Stomach (tissue), 9 donors: Measurements from ENCODE around the gene TMEM235. TPM values are rescaled to one million over a fixed set of nuclear protein-coding genes. Genes with fewer than 3 reads are reported as not detected.

Experiments
- DNase-seq, 2 donors: peaks; one replicate each; pipeline versions ENCODE4 v3.0.0 to v3.0.0-alpha.2; 2013 to 2019
- H3K27ac ChIP-seq, 5 donors: fragments of 200-600 bp in 4 of 5; sonication (generic) in 4 of 5; one replicate each; pipeline ENCODE4 v1.5.1; 2013 to 2019; ENCODE audit warnings: mild to moderate bottlenecking in 1 of 5, moderate library complexity in 1 of 5
- H3K27me3 ChIP-seq, 3 donors: fragments of 200-600 bp; sonication (generic); one replicate each; pipeline ENCODE4 v1.5.1; 2017 to 2019; ENCODE audit warnings: mixed run types in 1 of 3
- H3K36me3 ChIP-seq, 4 donors: fragments of 200-600 bp; sonication (generic); 1 replicate in 3 of 4; 2 replicates in 1 of 4; pipeline ENCODE4 v1.5.1; 2016 to 2019
- H3K4me1 ChIP-seq, 4 donors: fragments of 200-600 bp; sonication (generic); one replicate each; pipeline ENCODE4 v1.5.1; 2016 to 2019
- H3K4me3 ChIP-seq, 4 donors: fragments of 200-600 bp; sonication (generic) in 3 of 4; one replicate each; pipeline ENCODE4 v1.5.1; 2016 to 2019; ENCODE audit warnings: mild to moderate bottlenecking in 1 of 4
- H3K9me3 ChIP-seq, 4 donors: fragments of 200-600 bp; sonication (generic); one replicate each; pipeline ENCODE4 v1.5.1; 2016 to 2019
- EP300 ChIP-seq: sonication (generic); formaldehyde crosslinking; IDR thresholded peaks from one replicate; pipeline ENCODE4 v1.6.1; 2017; ENCODE audit warnings: antibody characterized with exemption
- POLR2A ChIP-seq, 4 donors: fragments of 450-650 bp; IDR thresholded peaks; one replicate each; pipeline ENCODE4 v1.6.1; 2016; ENCODE audit warnings: antibody characterized with exemption in 4 of 4, control low read depth in 2 of 4, mild to moderate bottlenecking in 1 of 4, moderate library complexity in 1 of 4
- POLR2AphosphoS5 ChIP-seq, 3 donors: sonication (generic); formaldehyde crosslinking; IDR thresholded peaks; one replicate each; pipeline ENCODE4 v1.6.1; 2016; ENCODE audit warnings: antibody characterized with exemption in 3 of 3
- WGBS, 5 donors: extraction: QIAGEN DNeasy Blood & Tissue Kit in 3 of 5; methylation state at CpG; one replicate each; pipeline versions ENCODE4 v1.1.5 to v1.1.7; 2013 to 2018; 5-methylcytosine and 5-hydroxymethylcytosine counted together
- intact Hi-C: fragments of 100-400 bp; cut with DNase I; formaldehyde crosslinking; loops from one replicate; pipeline ENCODE4 v1.15.1; 2023; ENCODE audit warnings: low total_unique reads
- polyA plus RNA-seq, 3 donors: library from polyadenylated mRNA; stranded (reverse); fragments of 200-250 nt; gene quantifications; one replicate each; pipeline ENCODE4 v1.2.3, GENCODE V29; 2013
- total RNA-seq, 5 donors: library from RNA; depleted of rRNA; stranded (reverse); fragments of >200 nt; gene quantifications; one replicate each; pipeline versions ENCODE4 v1.1.0 to v1.2.3, GENCODE V29; 2014 to 2016
- TF ChIP-seq, protein P1 (sequence below), 7 experiments: fragments of 450-650 bp in 4 of 7; fragments of 200-600 bp in 3 of 7; sonication (generic) in 3 of 7; IDR thresholded peaks; one replicate each; pipeline ENCODE4 v1.5.1; 2016 to 2019; ENCODE audit warnings: antibody characterized with exemption in 7 of 7, control low read depth in 2 of 7, mild to moderate bottlenecking in 1 of 7
- donor health status: healthy with polysubstance abuse.
- donor health status: Bipolar disorder and iron deficiency.
- donor health status: healthy.

Gene TMEM235
- total and polyA plus RNA-seq, 8 donors: not detected

GRCh38 chr17:78255953-78256706 lies 24.7 kb downstream of the TMEM235 start:
- H3K9me3 ChIP-seq: no peaks in the 10 kb centered on the region
- no peaks in the 10 kb centered on the region for H3K36me3 ChIP-seq
- H3K27me3 ChIP-seq: peaks cover 0 to 16% (median 0%) of the 10 kb centered on the region in 3 donors
- TF ChIP-seq POLR2AphosphoS5 (IDR thresholded peaks at IDR 0.05): no peak
- TF ChIP-seq POLR2A (IDR thresholded peaks at IDR 0.05): no peak
- TF ChIP-seq, protein P1, sequence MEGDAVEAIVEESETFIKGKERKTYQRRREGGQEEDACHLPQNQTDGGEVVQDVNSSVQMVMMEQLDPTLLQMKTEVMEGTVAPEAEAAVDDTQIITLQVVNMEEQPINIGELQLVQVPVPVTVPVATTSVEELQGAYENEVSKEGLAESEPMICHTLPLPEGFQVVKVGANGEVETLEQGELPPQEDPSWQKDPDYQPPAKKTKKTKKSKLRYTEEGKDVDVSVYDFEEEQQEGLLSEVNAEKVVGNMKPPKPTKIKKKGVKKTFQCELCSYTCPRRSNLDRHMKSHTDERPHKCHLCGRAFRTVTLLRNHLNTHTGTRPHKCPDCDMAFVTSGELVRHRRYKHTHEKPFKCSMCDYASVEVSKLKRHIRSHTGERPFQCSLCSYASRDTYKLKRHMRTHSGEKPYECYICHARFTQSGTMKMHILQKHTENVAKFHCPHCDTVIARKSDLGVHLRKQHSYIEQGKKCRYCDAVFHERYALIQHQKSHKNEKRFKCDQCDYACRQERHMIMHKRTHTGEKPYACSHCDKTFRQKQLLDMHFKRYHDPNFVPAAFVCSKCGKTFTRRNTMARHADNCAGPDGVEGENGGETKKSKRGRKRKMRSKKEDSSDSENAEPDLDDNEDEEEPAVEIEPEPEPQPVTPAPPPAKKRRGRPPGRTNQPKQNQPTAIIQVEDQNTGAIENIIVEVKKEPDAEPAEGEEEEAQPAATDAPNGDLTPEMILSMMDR (IDR thresholded peaks at IDR 0.05): no peak
- no peak for TF ChIP-seq EP300
- WGBS, 5 donors: 74 to 80% (median 79%) methylated on average over 12 to 14 of the region's 14 CpGs
- intact Hi-C loops: loop anchor here (5.0 kb wide), 1 partner anchor 144 kb away; no protein-coding TSS in a partner anchor
- H3K4me3 ChIP-seq: no peak overlapping the region
- peaks cover 28 to 71% (median 48%) of the 10 kb centered on the region in 4 donors for H3K4me1 ChIP-seq
- DNase-seq: peak in 1 of 2 donors; percentile 19
- no peak overlapping the region for H3K27ac ChIP-seq

DNA sequence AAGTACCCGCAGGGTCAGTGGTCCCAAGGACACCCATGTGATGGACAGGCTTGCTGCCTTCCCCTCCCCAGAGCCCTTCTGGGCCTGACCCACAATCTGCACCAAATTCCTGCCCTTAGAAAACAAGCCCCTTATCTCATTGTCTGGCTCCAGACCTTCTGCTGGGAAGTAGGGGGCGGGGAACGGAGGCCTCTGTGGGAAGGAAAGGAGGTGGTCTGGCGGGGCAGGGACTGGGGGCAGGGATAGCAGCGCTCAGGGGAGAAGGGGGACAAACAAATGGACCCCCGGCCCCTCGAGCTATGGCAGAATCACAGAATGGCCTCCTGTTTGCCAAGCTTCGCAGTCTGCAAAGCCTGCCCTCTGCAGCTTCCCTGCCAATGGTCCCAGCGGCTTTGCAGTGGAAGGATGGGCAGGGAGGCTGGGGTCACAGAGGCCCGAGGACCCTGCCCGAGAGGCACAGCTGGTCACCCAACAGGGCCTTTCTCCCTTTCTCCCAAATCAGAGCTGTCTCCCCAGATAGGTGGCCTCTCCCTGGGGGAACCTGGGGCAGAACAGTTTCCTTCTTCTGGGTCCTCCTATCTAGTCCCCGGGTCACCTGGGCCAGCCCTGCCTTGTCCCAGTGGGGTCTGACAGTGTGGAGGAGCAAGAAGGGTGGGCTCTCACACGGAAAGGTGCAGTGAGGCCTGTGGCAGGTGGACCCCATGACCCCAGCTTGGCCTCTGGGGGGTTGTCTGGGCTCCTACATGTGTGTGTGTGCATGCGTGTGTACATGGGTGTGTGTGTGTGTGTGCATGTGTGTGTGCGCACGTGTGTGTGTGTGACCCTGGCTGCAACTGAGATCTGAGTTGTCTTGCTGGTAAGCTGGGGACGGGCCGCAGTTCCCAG lies 25.5 kb downstream of the TMEM235 start:
- DNase-seq: peak in 1 of 2 donors; percentile 46
- H3K27ac ChIP-seq: peak overlapping the region in 1 of 5 donors; percentile 80
- no peak overlapping the region for H3K4me3 ChIP-seq
- H3K27me3 ChIP-seq: peaks cover 0 to 16% (median 0%) of the 10 kb centered on the region in 3 donors
- intact Hi-C loops: loop anchor here (5.0 kb wide), 1 partner anchor 145 kb away; no protein-coding TSS in a partner anchor
- peaks cover 21 to 62% (median 39%) of the 10 kb centered on the region in 4 donors for H3K4me1 ChIP-seq
- H3K36me3 ChIP-seq: no peaks in the 10 kb centered on the region
- WGBS, 5 donors: 52 to 77% (median 65%) methylated on average over 16 to 18 of the region's 18 CpGs
- TF ChIP-seq POLR2AphosphoS5 (IDR thresholded peaks at IDR 0.05): no peak
- H3K9me3 ChIP-seq: no peaks in the 10 kb centered on the region

- peak; percentile 38 to 59 for DNase-seq
- no peak overlapping the region for H3K4me3 ChIP-seq
- H3K27me3 ChIP-seq: peaks cover 0 to 16% (median 0%) of the 10 kb centered on the region in 3 donors
- WGBS, 5 donors: 42 to 51% (median 45%) methylated on average over 16 of the region's 16 CpGs
- intact Hi-C loops: loop anchor here (5.0 kb wide), 1 partner anchor 146 kb away; no protein-coding TSS in a partner anchor
- peak overlapping the region in 4 of 5 donors; percentile 44 to 81 (median 66) for H3K27ac ChIP-seq
- H3K4me1 ChIP-seq: peaks cover 21 to 56% (median 33%) of the 10 kb centered on the region in 4 donors
- TF ChIP-seq, protein P1 (IDR thresholded peaks at IDR 0.05): no peak
- TF ChIP-seq POLR2A (IDR thresholded peaks at IDR 0.05): no peak
- TF ChIP-seq POLR2AphosphoS5 (IDR thresholded peaks at IDR 0.05): no peak
- no peak for TF ChIP-seq EP300
- no peaks in the 10 kb centered on the region for H3K36me3 ChIP-seq
- no peaks in the 10 kb centered on the region for H3K9me3 ChIP-seq
Measured at GRCh38 chr17:78257810-78258322, 26.4 kb downstream of the TMEM235 start.

DNA sequence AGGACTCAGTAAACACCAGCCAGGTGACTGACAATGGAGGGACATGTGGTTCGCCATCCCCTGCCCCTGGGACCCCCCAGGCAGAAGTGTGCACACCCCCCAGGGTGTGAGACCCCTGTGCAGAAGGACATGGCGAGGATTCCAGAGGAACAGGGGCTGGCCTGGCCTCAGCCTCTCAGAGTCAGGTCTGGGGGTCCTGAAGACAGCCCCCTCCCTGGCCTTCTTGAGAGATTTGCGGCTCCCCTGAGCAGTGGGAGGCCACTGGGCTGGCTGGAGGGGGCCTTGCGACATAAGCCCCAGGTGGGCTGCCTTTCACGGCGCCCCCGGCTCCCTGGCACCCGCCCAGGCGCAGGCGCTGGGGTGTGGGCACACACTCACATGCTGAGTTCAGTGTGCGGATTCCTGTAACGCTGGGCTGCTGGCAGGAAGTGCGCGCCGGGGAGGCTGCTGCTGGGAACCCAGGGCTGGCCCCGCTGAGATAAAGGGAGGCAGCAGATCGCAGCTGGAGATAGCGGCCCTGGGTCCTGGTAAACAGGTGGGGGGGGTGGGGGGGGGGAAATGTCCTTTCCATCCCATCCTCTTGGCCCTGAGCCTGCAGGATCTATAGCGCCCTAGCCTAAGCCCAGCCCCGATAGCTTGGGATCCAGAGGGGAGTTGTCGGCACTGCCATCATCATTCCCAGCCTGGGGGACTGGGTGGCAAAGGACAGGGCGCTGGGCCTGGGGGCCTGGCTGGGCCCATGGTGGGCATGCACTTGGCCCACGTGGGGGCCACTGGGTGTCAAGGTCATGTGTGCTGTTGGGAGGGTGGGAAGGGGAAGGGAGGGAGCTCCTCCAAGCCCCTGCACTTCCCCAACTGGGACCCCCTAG lies 27.1 kb downstream of the TMEM235 start:
- Histone ChIP-seq H3K9me3 (no peaks in the 10 kb centered on the region), H3K4me3 (peak overlapping the region in 1 of 4 donors; percentile 16), H3K27ac (peak overlapping the region in 4 of 5 donors; percentile 44 to 81 (median 66)), H3K4me1 (peaks cover 18 to 56% (median 34%) of the 10 kb centered on the region in 4 donors), H3K36me3 (no peaks in the 10 kb centered on the region), H3K27me3 (peaks cover 0 to 16% (median 0%) of the 10 kb centered on the region in 3 donors)
- TF ChIP-seq POLR2A (IDR thresholded peaks at IDR 0.05) (no peak), POLR2AphosphoS5 (IDR thresholded peaks at IDR 0.05) (peak in 2 of 3 donors; percentile 6 to 60)
- intact Hi-C loops: loop anchor here (5.0 kb wide), 1 partner anchor 146 kb away; no protein-coding TSS in a partner anchor
- WGBS, 5 donors: 24 to 52% (median 24%) methylated on average over 9 to 23 of the region's 23 CpGs
- DNase-seq: peak; percentile 63 to 82
